Upper lobe of left lung (tissue), 6 donors: ENCODE results near the gene RHBDF2. TPM values are rescaled to one million over a fixed set of nuclear protein-coding genes. Genes with fewer than 3 reads are reported as not detected.
A peak's percentile ranks its signal among the peaks of the same experiment; 100 is the strongest.

ENCODE experiments used
- ATAC-seq, 2 donors: fragments of 200-7000 bp; cut with Tn5 transposase; one replicate each; pipeline ENCODE4 v1.9.1; 2022; ENCODE audit warnings: mild to moderate bottlenecking in 2 of 2, moderate library complexity in 2 of 2; ENCODE audit not compliant: low FRiP score in 2 of 2
- DNase-seq, 2 donors: peaks; one replicate each; pipeline ENCODE4 v3.0.0-alpha.2; 2019 to 2020
- H3K27ac ChIP-seq, 4 donors: fragments of 200-600 bp; sonication (generic); one replicate each; pipeline ENCODE4 v1.5.1; 2016 to 2019
- H3K27me3 ChIP-seq, 4 donors: fragments of 200-600 bp; sonication (generic); one replicate each; pipeline ENCODE4 v1.5.1; 2017 to 2019
- H3K36me3 ChIP-seq, 4 donors: fragments of 200-600 bp; sonication (generic); one replicate each; pipeline ENCODE4 v1.5.1; 2016 to 2019
- H3K4me1 ChIP-seq, 4 donors: fragments of 200-600 bp; sonication (generic); one replicate each; pipeline ENCODE4 v1.5.1; 2018 to 2019
- H3K4me3 ChIP-seq, 4 donors: fragments of 200-600 bp; sonication (generic); one replicate each; pipeline ENCODE4 v1.5.1; 2017 to 2019; ENCODE audit warnings: mild to moderate bottlenecking in 2 of 4, moderate library complexity in 1 of 4
- H3K9me3 ChIP-seq, 4 donors: fragments of 200-600 bp; sonication (generic); one replicate each; pipeline ENCODE4 v1.5.1; 2018 to 2019
- EP300 ChIP-seq, 4 donors: sonication (generic); formaldehyde crosslinking; IDR thresholded peaks; one replicate each; pipeline ENCODE4 v1.5.1; 2017; ENCODE audit warnings: antibody characterized with exemption in 4 of 4, control low read depth in 2 of 4
- POLR2A ChIP-seq, 4 donors: fragments of 450-650 bp; IDR thresholded peaks; one replicate each; pipeline ENCODE4 v1.5.1; 2016 to 2017; ENCODE audit warnings: antibody characterized with exemption in 4 of 4, mild to moderate bottlenecking in 2 of 4
- POLR2AphosphoS5 ChIP-seq, 2 donors: sonication (generic); formaldehyde crosslinking; IDR thresholded peaks; one replicate each; pipeline ENCODE4 v1.5.1; 2017; ENCODE audit warnings: antibody characterized with exemption in 2 of 2
- WGBS, 2 donors: methylation state at CpG; one replicate each; pipeline ENCODE4 v1.1.5; 2017 to 2018; 5-methylcytosine and 5-hydroxymethylcytosine counted together
- total RNA-seq, 6 donors: library from RNA; depleted of rRNA in 4 of 6; stranded (reverse); fragments of >200 nt in 4 of 6; gene quantifications; one replicate each; pipeline versions ENCODE4 v1.1.0 to v1.2.1, GENCODE V29; 2016 to 2021
- TF ChIP-seq, protein P1 (sequence below), 6 experiments: fragments of 450-650 bp in 4 of 6; fragments of 200-600 bp in 2 of 6; sonication (generic) in 2 of 6; IDR thresholded peaks; one replicate each; pipeline ENCODE4 v1.5.1; 2016 to 2019; ENCODE audit warnings: antibody characterized with exemption in 6 of 6
- donor health status: DM: no; HTN: no; CAD: no; lungs with moderate emphysema.
- donor health status: DM: no; HTN: yes; CAD: no; lungs with severe emphysema.

RHBDF2 gene
- total RNA-seq, 6 donors from 2014 or later: 34.3 to 137 (median 47.6) TPM

DNA sequence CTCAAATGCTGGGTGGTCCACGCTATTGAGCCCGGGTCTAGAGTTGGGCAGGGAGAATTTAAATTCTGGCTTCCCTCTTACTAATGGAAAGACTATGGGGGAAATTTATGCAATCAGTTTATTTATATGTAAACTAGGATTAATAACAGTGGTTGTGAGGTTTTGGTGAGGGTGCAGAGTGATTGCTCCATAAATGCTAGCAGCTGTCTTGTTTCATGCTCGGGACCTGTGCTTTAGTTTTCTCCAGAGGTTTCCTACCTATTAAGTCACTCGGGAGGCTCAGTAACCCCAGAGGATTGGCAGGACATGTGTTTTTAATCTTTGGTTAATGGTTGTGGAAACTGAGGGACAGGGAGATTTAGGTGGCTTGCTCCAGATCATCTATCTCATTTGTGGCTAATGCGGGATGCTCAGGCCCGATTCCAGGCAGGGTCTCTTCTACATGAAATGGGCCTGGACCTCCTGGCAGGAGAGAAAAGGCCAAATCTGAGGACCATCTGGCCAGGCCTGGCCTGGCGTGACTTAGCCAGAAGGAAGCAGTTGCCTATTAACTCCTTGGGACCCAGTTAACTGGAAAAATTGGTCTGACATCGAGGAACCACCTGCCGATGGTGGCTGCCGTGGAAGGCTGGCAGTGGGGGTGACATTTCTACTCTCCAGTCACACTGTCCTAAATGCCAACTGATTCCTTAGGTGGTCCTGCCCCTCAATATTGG is 40.7 kb upstream of the RHBDF2 start:
- ATAC-seq (no peak), DNase-seq (no peak)
- TF ChIP-seq EP300 (IDR thresholded peaks at IDR 0.05): no peak
- no peak for TF ChIP-seq POLR2A (IDR thresholded peaks at IDR 0.05)
- no peak for TF ChIP-seq POLR2AphosphoS5 (IDR thresholded peaks at IDR 0.05)
- TF ChIP-seq, protein P1, sequence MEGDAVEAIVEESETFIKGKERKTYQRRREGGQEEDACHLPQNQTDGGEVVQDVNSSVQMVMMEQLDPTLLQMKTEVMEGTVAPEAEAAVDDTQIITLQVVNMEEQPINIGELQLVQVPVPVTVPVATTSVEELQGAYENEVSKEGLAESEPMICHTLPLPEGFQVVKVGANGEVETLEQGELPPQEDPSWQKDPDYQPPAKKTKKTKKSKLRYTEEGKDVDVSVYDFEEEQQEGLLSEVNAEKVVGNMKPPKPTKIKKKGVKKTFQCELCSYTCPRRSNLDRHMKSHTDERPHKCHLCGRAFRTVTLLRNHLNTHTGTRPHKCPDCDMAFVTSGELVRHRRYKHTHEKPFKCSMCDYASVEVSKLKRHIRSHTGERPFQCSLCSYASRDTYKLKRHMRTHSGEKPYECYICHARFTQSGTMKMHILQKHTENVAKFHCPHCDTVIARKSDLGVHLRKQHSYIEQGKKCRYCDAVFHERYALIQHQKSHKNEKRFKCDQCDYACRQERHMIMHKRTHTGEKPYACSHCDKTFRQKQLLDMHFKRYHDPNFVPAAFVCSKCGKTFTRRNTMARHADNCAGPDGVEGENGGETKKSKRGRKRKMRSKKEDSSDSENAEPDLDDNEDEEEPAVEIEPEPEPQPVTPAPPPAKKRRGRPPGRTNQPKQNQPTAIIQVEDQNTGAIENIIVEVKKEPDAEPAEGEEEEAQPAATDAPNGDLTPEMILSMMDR (IDR thresholded peaks at IDR 0.05): no peak
- peaks cover 64 to 82% (median 77%) of the 10 kb centered on the region in 4 donors for H3K4me1 ChIP-seq
- no peak overlapping the region for H3K27ac ChIP-seq
- H3K4me3 ChIP-seq: no peak overlapping the region
- H3K36me3 ChIP-seq: no peaks in the 10 kb centered on the region
- H3K9me3 ChIP-seq: no peaks in the 10 kb centered on the region
- WGBS, 2 donors: 85 to 87% methylated on average over 10 of the region's 10 CpGs
- peaks cover 0 to 15% (median 10%) of the 10 kb centered on the region in 4 donors for H3K27me3 ChIP-seq

DNA sequence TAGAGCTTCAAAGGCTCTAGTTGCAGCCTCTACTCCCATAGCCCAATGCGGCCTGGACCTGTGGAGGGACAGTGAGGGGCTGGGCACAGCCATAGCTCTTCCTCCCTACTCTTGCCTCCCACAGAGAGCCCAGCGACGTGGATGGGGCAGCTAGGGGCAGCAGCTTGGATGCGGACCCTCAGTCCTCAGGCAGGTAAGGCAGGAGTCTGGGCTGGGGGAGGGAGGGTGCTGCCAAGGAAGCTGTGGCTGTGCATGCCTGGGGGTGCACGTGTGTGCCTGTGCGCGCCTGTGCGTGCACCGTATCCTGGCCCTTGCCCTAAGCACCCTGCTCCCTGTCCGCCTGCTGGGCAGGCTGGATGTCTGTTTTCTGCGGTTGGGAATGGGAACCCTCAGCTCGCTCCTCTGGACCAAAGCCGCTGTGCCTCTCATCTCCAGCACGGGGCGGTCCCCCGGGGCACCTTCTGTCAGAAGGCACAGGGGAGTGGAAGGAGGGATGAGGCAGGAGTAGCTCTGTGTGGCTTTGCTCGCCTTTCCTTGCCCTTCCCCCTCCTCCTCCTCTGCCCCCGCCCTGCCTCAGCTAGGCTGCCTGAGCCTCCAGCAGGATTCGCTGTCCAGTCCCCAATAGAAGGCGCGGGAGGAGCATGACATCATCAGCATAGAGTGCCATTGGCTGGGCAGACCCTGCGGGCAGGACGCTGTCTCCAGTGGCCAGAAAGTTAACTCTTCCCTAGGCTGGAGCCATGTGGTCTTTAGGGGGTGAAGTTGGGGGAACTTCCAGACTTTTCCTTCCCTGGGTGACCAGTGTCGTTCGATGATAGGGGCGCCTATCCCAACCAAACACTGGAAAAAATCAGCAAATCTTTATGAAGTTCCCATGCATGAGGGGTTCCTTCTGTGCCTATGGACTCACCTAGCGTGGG is 39.4 kb upstream of the RHBDF2 start:
- Histone ChIP-seq H3K4me3 (peak overlapping the region in 3 of 4 donors; percentile 25 to 47 (median 43)), H3K36me3 (no peaks in the 10 kb centered on the region), H3K27ac (peak overlapping the region in 3 of 4 donors; percentile 1 to 72 (median 59)), H3K9me3 (no peaks in the 10 kb centered on the region), H3K27me3 (peaks cover 0 to 18% (median 10%) of the 10 kb centered on the region in 4 donors), H3K4me1 (peaks cover 53 to 72% (median 67%) of the 10 kb centered on the region in 4 donors)
- 10 to 14% methylated on average over 14 to 22 of the region's 27 CpGs for WGBS, 2 donors
- peak; percentile 96 for ATAC-seq
- peak in 1 of 2 donors; percentile 95 for DNase-seq
- TF ChIP-seq POLR2AphosphoS5 (IDR thresholded peaks at IDR 0.05): peak; percentile 18 to 72
- TF ChIP-seq, protein P1 (IDR thresholded peaks at IDR 0.05): peak in 4 of 6 experiments; percentile 35 to 68 (median 46)
- peak in 1 of 4 donors; percentile 64 for TF ChIP-seq POLR2A (IDR thresholded peaks at IDR 0.05)
- no peak for TF ChIP-seq EP300 (IDR thresholded peaks at IDR 0.05)

DNA sequence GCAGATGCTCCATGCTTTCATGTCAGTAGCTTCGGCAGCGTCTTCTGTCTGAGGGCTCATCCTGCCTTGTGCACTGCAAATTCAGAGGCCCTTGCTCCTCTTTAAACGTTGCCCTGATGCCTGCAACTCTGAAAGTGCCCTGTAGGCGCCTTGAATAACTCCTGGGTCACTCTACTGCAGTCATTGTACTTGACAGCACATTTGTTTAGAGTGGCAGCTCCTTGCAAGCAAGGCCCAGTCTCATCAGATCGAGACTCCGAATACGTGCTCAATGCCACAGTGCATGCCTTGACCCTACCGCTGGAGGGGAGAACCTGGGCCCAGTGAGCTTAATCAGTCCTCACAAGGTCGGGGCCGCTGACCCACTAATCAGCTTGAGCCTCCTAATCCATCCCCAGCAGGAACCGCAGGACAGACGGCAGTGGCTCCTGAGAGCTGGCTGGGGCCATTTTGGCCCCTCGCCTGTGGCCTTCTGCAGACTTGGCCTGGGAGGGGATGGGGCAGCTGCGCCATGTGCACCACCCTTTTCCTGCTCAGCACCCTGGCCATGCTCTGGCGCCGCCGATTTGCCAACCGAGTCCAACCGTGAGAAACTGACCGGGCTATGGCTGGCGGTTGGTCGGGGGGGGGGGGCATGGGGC is 38.5 kb upstream of the RHBDF2 start, which contains the start of gene PRCD:
PRCD (plus strand) TSS at position 414 of the 641 bp plus-strand sequence; CDS start at position 512, 98 bp downstream.
- Histone ChIP-seq H3K27ac (peak within 1 kb of the TSS in 3 of 4 donors; percentile 1 to 75 (median 72)), H3K27me3 (peaks cover 0 to 18% (median 10%) of the 10 kb centered on the region in 4 donors), H3K36me3 (no peaks in the 10 kb centered on the region), H3K9me3 (no peaks in the 10 kb centered on the region), H3K4me1 (peaks cover 45 to 63% (median 58%) of the 10 kb centered on the region in 4 donors), H3K4me3 (peak within 1 kb of the TSS in 3 of 4 donors; percentile 25 to 47 (median 43))
- DNase-seq: no peak
- TF ChIP-seq, protein P1 (IDR thresholded peaks at IDR 0.05): no peak
- TF ChIP-seq EP300 (IDR thresholded peaks at IDR 0.05): no peak
- no peak for TF ChIP-seq POLR2A (IDR thresholded peaks at IDR 0.05)
- TF ChIP-seq POLR2AphosphoS5 (IDR thresholded peaks at IDR 0.05): no peak
- no peak for ATAC-seq
- 75 to 79% methylated on average over 10 to 22 of the region's 22 CpGs for WGBS, 2 donors

DNA sequence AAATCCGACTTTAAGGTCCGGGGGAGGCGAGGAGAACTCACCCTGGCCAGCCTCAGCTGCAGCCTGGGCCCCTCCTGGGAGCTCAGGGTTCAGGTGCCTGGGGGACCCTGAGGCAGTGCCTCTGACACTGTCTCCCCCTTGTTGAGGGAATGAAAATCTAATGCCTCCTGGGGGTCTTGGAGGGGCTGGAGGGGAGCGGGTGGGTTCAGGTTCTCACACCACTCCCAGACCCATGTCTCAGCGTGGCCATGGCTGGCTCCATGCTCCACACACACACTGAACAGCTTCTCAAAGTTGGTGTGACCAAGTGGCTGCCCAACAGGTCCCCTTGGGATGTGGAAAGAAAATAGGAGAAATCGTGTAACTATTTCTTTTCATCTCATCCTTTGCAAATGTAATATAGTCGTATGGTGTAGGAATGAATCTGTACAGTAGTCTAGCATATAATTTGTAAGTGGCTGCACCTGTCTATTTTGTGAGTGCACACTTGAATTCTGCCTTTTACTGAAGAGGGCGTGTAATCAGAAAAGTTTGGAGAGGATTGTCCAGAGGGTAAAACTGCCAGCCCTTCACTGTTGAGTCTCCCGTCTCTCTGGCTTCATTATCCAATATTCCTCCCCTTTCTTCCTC is 37.8 kb upstream of the RHBDF2 start:
- DNase-seq (no peak), ATAC-seq (no peak)
- H3K27ac ChIP-seq: peak overlapping the region in 2 of 4 donors; percentile 67 to 75
- WGBS, 2 donors: 91 to 92% methylated on average over 9 of the region's 9 CpGs
- H3K27me3 ChIP-seq: peaks cover 0 to 18% (median 10%) of the 10 kb centered on the region in 4 donors
- no peaks in the 10 kb centered on the region for H3K36me3 ChIP-seq
- H3K4me3 ChIP-seq: no peak overlapping the region
- H3K9me3 ChIP-seq: no peaks in the 10 kb centered on the region
- TF ChIP-seq, protein P1 (IDR thresholded peaks at IDR 0.05): no peak
- no peak for TF ChIP-seq POLR2A (IDR thresholded peaks at IDR 0.05)
- no peak for TF ChIP-seq EP300 (IDR thresholded peaks at IDR 0.05)
- TF ChIP-seq POLR2AphosphoS5 (IDR thresholded peaks at IDR 0.05): no peak
- H3K4me1 ChIP-seq: peaks cover 38 to 56% (median 51%) of the 10 kb centered on the region in 4 donors
